HepG2 (cell line): ENCODE results near the gene COL26A1. TPM values are rescaled to one million over a fixed set of nuclear protein-coding genes. Genes with fewer than 3 reads are reported as not detected.

Experiments used
- ATAC-seq: fragments of 200-7000 bp; cut with Tn5 transposase; 3 replicates; pipeline ENCODE4 v1.9.1; 2020; ENCODE audit warnings: mild to moderate bottlenecking, moderate library complexity
- BruUV-seq: library from RNA; stranded (reverse); fragments of 400-500 nt; replicated peaks from 2 replicates; lab custom pipeline; 2021; lab: Mats Ljungman, UMichigan
- CTCF ChIA-PET: fragments of 300-600 bp; formaldehyde crosslinking; extraction: SDS; loops from one replicate; lab custom pipeline; 2021; ENCODE audit warnings: low total read pairs, inconsistent platforms, low intra/inter-chr PET ratio; lab: Yijun Ruan, JAX
- POLR2A ChIA-PET: fragments of 350-600 bp; sonication (Branson Sonifier 250); formaldehyde crosslinking; loops from one replicate; lab custom pipeline; 2020; ENCODE audit warnings: antibody characterized with exemption, inconsistent platforms; lab: Yijun Ruan, JAX
- DNase-seq: peaks from one replicate; pipeline ENCODE4 v3.0.0-alpha.2; 2015; ENCODE audit warnings: low spot score
- FAIRE-seq: peaks from 3 replicates; lab custom pipeline; 2011; peaks lifted over from hg19 to GRCh38; lab: Jason Lieb, UNC
- H2AFZ ChIP-seq: one replicate; pipeline ENCODE4 v1.6.1; 2011; ENCODE audit warnings: low read length, inconsistent platforms
- H3K27ac ChIP-seq: fragments of 300-600 bp; 3 replicates; pipeline ENCODE4 v1.8.0; 2011; ENCODE audit warnings: mixed run types, mild to moderate bottlenecking, mixed read lengths, low read length, inconsistent platforms; ENCODE audit not compliant: insufficient read depth; ENCODE audit errors: extremely low read length
- H3K27me3 ChIP-seq, 2 experiments: fragments of 200-600 bp in 1 of 2; 2 replicates in 1 of 2; 3 replicates in 1 of 2; pipeline versions ENCODE4 v1.6.0 to v1.8.0; 2011; ENCODE audit warnings: low read length in 2 of 2, mild to moderate bottlenecking in 2 of 2, moderate library complexity in 2 of 2, inconsistent platforms in 1 of 2; ENCODE audit not compliant: insufficient read depth in 2 of 2, control insufficient read depth in 1 of 2
- H3K36me3 ChIP-seq, 2 experiments: fragments of 200-600 bp in 1 of 2; replicated peaks in 1 of 2; 2 replicates in 1 of 2; 3 replicates in 1 of 2; pipeline versions ENCODE4 v1.5.1 to v1.8.0; 2011; ENCODE audit warnings: low read length in 2 of 2, inconsistent platforms in 1 of 2; ENCODE audit not compliant: insufficient read depth in 2 of 2, control insufficient read depth in 1 of 2
- H3K4me1 ChIP-seq: 2 replicates; pipeline ENCODE4 v1.5.1; 2012; ENCODE audit warnings: low read length, inconsistent platforms; ENCODE audit not compliant: insufficient read depth
- H3K4me2 ChIP-seq: 2 replicates; pipeline ENCODE4 v1.6.0; 2011; ENCODE audit warnings: low read depth, low read length, inconsistent platforms
- H3K4me3 ChIP-seq, 3 experiments: fragments of 200-600 bp in 1 of 3; sonication (generic), shearing (Covaris generic) in 1 of 3; replicated peaks in 1 of 3; 2 replicates each; pipeline ENCODE4 v1.5.1; 2011 to 2016; ENCODE audit warnings: low read length in 3 of 3, inconsistent platforms in 2 of 3, low read depth in 2 of 3, mild to moderate bottlenecking in 2 of 3, control low read depth in 1 of 3, mixed read lengths in 1 of 3; ENCODE audit not compliant: insufficient read depth in 1 of 3
- H3K79me2 ChIP-seq: one replicate; pipeline ENCODE4 v1.6.1; 2011; ENCODE audit warnings: low read length, inconsistent platforms; ENCODE audit not compliant: insufficient read depth
- H3K9ac ChIP-seq: 2 replicates; pipeline ENCODE4 v1.6.0; 2011; ENCODE audit warnings: mild to moderate bottlenecking, low read depth, low read length, inconsistent platforms; ENCODE audit not compliant: insufficient read depth
- H3K9me3 ChIP-seq: 2 replicates; pipeline ENCODE4 v1.5.1; 2012; ENCODE audit warnings: mild to moderate bottlenecking, low read length
- H4K20me1 ChIP-seq: 2 replicates; pipeline ENCODE4 v1.6.0; 2011; ENCODE audit warnings: inconsistent platforms, mild to moderate bottlenecking, low read length, moderate library complexity; ENCODE audit not compliant: insufficient read depth
- AHR ChIP-seq: IDR thresholded peaks from 2 replicates; pipeline ENCODE4 v1.6.1; 2018; ENCODE audit warnings: missing genetic modification reagents, missing compliant biosample characterization
- ATAD3A ChIP-seq: sonication (generic); formaldehyde crosslinking; IDR thresholded peaks from 2 replicates; pipeline ENCODE4 v1.4.0; 2020; ENCODE audit warnings: missing genetic modification reagents
- CSRNP2 ChIP-seq: sonication (generic); formaldehyde crosslinking; conservative IDR thresholded peaks from 2 replicates; pipeline ENCODE4 v1.8.0; 2022; ENCODE audit warnings: low read depth, missing genetic modification reagents
- ELF1 ChIP-seq: sonication (generic); formaldehyde crosslinking; IDR thresholded peaks from 2 replicates; pipeline ENCODE4 v1.4.0; 2020; ENCODE audit warnings: missing genetic modification reagents
- GATAD2A ChIP-seq: IDR thresholded peaks from 2 replicates; pipeline ENCODE4 v1.6.1; 2016
- HMGXB3 ChIP-seq: sonication (generic); formaldehyde crosslinking; IDR thresholded peaks from 2 replicates; pipeline ENCODE4 v1.4.0; 2020; ENCODE audit warnings: missing genetic modification reagents, borderline replicate concordance
- HNF4G ChIP-seq, 2 experiments: sonication (generic) in 1 of 2; formaldehyde crosslinking in 1 of 2; IDR thresholded peaks; 2 replicates each; pipeline versions ENCODE4 v1.4.0 to v1.6.1; 2011 to 2020; ENCODE audit warnings: borderline replicate concordance in 2 of 2, low read depth in 2 of 2, mild to moderate bottlenecking in 2 of 2, low read length in 1 of 2, missing genetic modification reagents in 1 of 2, moderate library complexity in 1 of 2
- MAFK ChIP-seq, 2 experiments: IDR thresholded peaks in 1 of 2; conservative IDR thresholded peaks in 1 of 2; 2 replicates each; pipeline ENCODE4 v1.6.1; 2011; ENCODE audit warnings: improper control_type of control experiment in 2 of 2, low read length in 2 of 2
- PBX2 ChIP-seq: IDR thresholded peaks from 2 replicates; pipeline ENCODE4 v1.6.1; 2016; ENCODE audit warnings: control low read depth
- SMARCE1 ChIP-seq: fragments of 450-650 bp; IDR thresholded peaks from 2 replicates; pipeline ENCODE4 v1.6.1; 2017; ENCODE audit warnings: borderline replicate concordance
- ZBTB38 ChIP-seq: sonication (generic); formaldehyde crosslinking; IDR thresholded peaks from 2 replicates; pipeline ENCODE4 v1.5.1; 2020; ENCODE audit warnings: mild to moderate bottlenecking, missing genetic modification reagents
- ZFX ChIP-seq: sonication (generic); formaldehyde crosslinking; IDR thresholded peaks from 2 replicates; pipeline ENCODE4 v1.4.0; 2020; ENCODE audit warnings: mild to moderate bottlenecking, low read depth, missing genetic modification reagents, moderate library complexity
- ZNF430 ChIP-seq: sonication (generic); formaldehyde crosslinking; IDR thresholded peaks from 2 replicates; pipeline ENCODE4 v1.9.0; 2021; ENCODE audit warnings: mild to moderate bottlenecking, missing genetic modification reagents
- ZNF484 ChIP-seq: sonication (generic); formaldehyde crosslinking; IDR thresholded peaks from 2 replicates; pipeline ENCODE4 v1.5.1; 2020; ENCODE audit warnings: mild to moderate bottlenecking, low read depth, missing genetic modification reagents, borderline replicate concordance
- ZNF501 ChIP-seq: sonication (generic); formaldehyde crosslinking; IDR thresholded peaks from 2 replicates; pipeline ENCODE4 v1.5.1; 2020; ENCODE audit warnings: mild to moderate bottlenecking, moderate library complexity, missing genetic modification reagents
- ZNF530 ChIP-seq: sonication (generic); formaldehyde crosslinking; IDR thresholded peaks from 2 replicates; pipeline ENCODE4 v1.5.0; 2020; ENCODE audit warnings: low read depth, mild to moderate bottlenecking, missing genetic modification reagents
- WGBS: methylation state at CpG from one replicate; pipeline ENCODE4 v1.1.6; 2017; ENCODE audit warnings: low lambda C conversion rate; 5-methylcytosine and 5-hydroxymethylcytosine counted together
- in situ Hi-C: cut with HindIII; loops from 2 replicates; pipeline ENCODE4 v1.10.0; 2017; ENCODE audit warnings: low pct_unique_long_range_greater_than_20kb; ENCODE audit not compliant: extremely low pct_ligation_motif_present
- intact Hi-C: fragments of 100-400 bp; cut with micrococcal nuclease; formaldehyde crosslinking; loops from one replicate; pipeline ENCODE4 v1.10.0; 2022; ENCODE audit not compliant: unreplicated experiment
- polyA plus RNA-seq, 8 experiments: library from polyadenylated mRNA; depleted of rRNA in 3 of 8; stranded (reverse) in 7 of 8; unstranded in 1 of 8; fragments of >200 nt; fragmentation: Illumina TruSeq in 4 of 8; extraction: Trizol in 4 of 8; gene quantifications; 2 replicates each; pipeline versions ENCODE4 v1.2.1 to v1.2.3, GENCODE V29; 2011 to 2016; ENCODE audit warnings: low read depth in 4 of 8, missing spikeins in 1 of 8, mixed read lengths in 1 of 8; ENCODE audit not compliant: insufficient read depth in 1 of 8
- total RNA-seq, 5 experiments: library from RNA; depleted of rRNA; stranded (reverse); fragments of >200 nt; fragmentation: Illumina TruSeq; extraction: Trizol; gene quantifications; 2 replicates each; pipeline ENCODE4 v1.2.3, GENCODE V29; 2016; ENCODE audit warnings: low read depth in 1 of 5

COL26A1 gene
- total and polyA plus RNA-seq, 2 of the 13 experiments (the other 11 are each of a cell fraction or from before 2014, with no cell fraction given) = 7.8 to 9.2 TPM

- peak; percentile 84 for DNase-seq
- peak; percentile 95 for ATAC-seq
- intact Hi-C loops (loop anchor here (1.0 to 10.0 kb wide), 2 partner anchors 73 to 119 kb away; no protein-coding TSS in a partner anchor), in situ Hi-C loops (no loop called here)
- Histone ChIP-seq H3K27ac (peak within 1 kb of the TSS; percentile 72), H2AFZ (peak within 1 kb of the TSS; percentile 36), H3K27me3 (no peaks in the 10 kb centered on the region), H3K9ac (peak within 1 kb of the TSS; percentile 77), H3K4me2 (peak within 1 kb of the TSS; percentile 82), H3K79me2 (no peaks in the 10 kb centered on the region), H3K36me3 (no peaks in the 10 kb centered on the region), H3K9me3 (no peaks in the 10 kb centered on the region), H3K4me3 (peak within 1 kb of the TSS; percentile 68 to 84 (median 83)), H4K20me1 (no peaks in the 10 kb centered on the region), H3K4me1 (peaks cover 29% of the 10 kb centered on the region)
- 0% methylated on average over 17 of the region's 69 CpGs for WGBS
- CTCF ChIA-PET = interaction anchor here (0.7 kb wide), 1 partner anchor 186 kb away, joined by 3 read pairs; no protein-coding TSS in a partner anchor
- BruUV-seq = TSS peak; percentile 96
- POLR2A ChIA-PET = interaction anchor here (1.3 to 2.3 kb wide), 8 partner anchors 9 to 104 kb away, joined by 3 to 53 read pairs (median 5); partner anchors contain the start of genes PLOD3 and ZNHIT1
- peak; percentile 74 for FAIRE-seq
- peak; percentile 90 for TF ChIP-seq ZNF501
- 0 out of 2 replicates have a peak, but pooled peaks have one; percentile 4 for TF ChIP-seq GATAD2A (CRISPR knock-in tag)
- TF ChIP-seq ZBTB38 = 0 out of 2 replicates have a peak, but pooled peaks have one; percentile 26
- no peak for TF ChIP-seq HNF4G (IDR thresholded peaks at IDR 0.05; ENCODE audit: borderline replicate concordance, low read depth, low read length)
- peak; percentile 35; the same call in 1 of the 2 replicates for TF ChIP-seq HNF4G (CRISPR knock-in tag; IDR thresholded peaks at IDR 0.05; ENCODE audit: borderline replicate concordance, low read depth)
- no peak for TF ChIP-seq PBX2
- no peak for TF ChIP-seq HMGXB3 (CRISPR knock-in tag)
- no peak for TF ChIP-seq AHR (CRISPR knock-in tag)
- no peak for TF ChIP-seq ZNF430 (CRISPR knock-in tag)
- peak; percentile 68 for TF ChIP-seq ELF1 (CRISPR knock-in tag)
- TF ChIP-seq MAFK (conservative IDR thresholded peaks at IDR 0.05 in 1 of 2, IDR thresholded peaks at IDR 0.05 in 1 of 2; ENCODE audit: low read length in 2 of 2) = no peak
- TF ChIP-seq ATAD3A (CRISPR knock-in tag) = no peak
- peak; percentile 81 for TF ChIP-seq ZFX (CRISPR knock-in tag)
- TF ChIP-seq ZNF530 (CRISPR knock-in tag) = no peak
- TF ChIP-seq ZNF484 = no peak
- no peak for TF ChIP-seq SMARCE1
- TF ChIP-seq CSRNP2 (CRISPR knock-in tag) = no peak
Observed at GRCh38 chr7:101321491-101322401, 40.9 kb upstream of the COL26A1 start, which contains the start of gene IFT22. Gene IFT22 (minus strand): TSS chr7:101321812. CDS start chr7:101321709, 103 bp downstream.
